COLO829 (cell line): Measurements from ENCODE around the gene ADD3.

Experiments
- DNase-seq: peaks from one replicate; pipeline ENCODE4 v3.0.0; 2012; ENCODE audit warnings: low spot score

ADD3 gene

GRCh38 chr10:110179220-110179619 lies 171.4 kb downstream of the ADD3 start:
- no peak for DNase-seq

GRCh38 chr10:110181451-110181850 lies 173.7 kb downstream of the ADD3 start:
- DNase-seq: no peak

DNA sequence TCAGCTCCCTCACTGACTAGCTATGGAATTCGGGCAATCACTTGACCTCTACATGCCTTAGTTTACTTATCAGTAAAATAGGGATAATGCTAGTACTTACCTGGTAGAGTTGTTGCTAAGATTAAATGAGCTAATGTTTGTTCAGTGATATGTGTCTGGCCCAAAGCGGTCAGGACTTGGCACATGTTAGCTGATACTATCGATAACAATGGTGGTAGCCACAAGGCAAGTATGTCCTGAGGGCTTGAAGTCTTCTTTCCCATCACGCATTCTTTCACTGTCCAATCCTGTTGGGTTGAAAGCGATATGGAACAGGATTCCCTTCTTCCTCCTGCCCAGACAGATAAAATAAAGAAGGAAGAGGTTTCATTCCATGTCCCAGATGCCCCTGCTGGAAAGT lies 174.1 kb downstream of the ADD3 start:
- DNase-seq: no peak

DNA sequence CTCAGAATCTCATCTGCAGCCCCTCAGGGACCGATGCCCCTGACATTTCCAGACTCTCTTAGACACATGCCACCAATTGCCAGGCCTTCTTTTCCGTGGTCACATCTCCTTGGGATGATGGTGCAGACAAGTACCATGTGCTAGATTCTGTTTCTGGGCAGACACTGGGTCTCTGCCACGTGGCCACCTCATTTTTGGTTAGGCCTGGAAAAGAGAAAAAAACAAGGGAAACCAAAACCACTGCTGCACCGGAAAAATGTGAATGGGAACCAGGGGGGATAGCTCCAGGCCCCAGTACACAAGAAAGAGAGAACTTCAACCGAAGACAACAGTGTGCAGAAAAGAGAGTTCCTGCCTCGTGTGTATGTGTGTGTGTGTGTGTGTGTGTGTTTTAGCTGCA lies 176.6 kb downstream of the ADD3 start:
- no peak for DNase-seq
